ENCODE results near the gene ELMOD1.

GRCh38 chr11:107699371-107700285 is 108.7 kb downstream of the ELMOD1 start:
- TF ChIP-seq CTCF (IDR thresholded peaks at IDR 0.05 in 8 of 11, conservative IDR thresholded peaks at IDR 0.05 in 3 of 11) (no peak), POLR2A (IDR thresholded peaks at IDR 0.05) (no peak)

All from spleen (tissue), 7 donors.